Activated gamma-delta T cell treated with anti-CD3 and anti-CD28 coated beads, Interleukin-2, amount 50 U/mL, for 16 hours (primary cell): Measurements from ENCODE around the gene KAZN.

Source experiments
- DNase-seq: peaks from one replicate; pipeline ENCODE4 v3.0.0-alpha.2; 2020; ENCODE audit warnings: low read depth

Gene KAZN

GRCh38 chr1:14677292-14677971 is 78.9 kb downstream of the KAZN start:
- DNase-seq: no peak

GRCh38 chr1:14678011-14678638 is 79.6 kb downstream of the KAZN start:
- no peak for DNase-seq

- DNase-seq: no peak
Observed at GRCh38 chr1:14679027-14679688, 80.7 kb downstream of the KAZN start.

- no peak for DNase-seq
Observed at GRCh38 chr1:14681182-14681581, 82.7 kb downstream of the KAZN start.

- DNase-seq: no peak
Observed at GRCh38 chr1:14682941-14683621, 84.6 kb downstream of the KAZN start.

GRCh38 chr1:14685078-14685477 is 86.6 kb downstream of the KAZN start:
- no peak for DNase-seq

GRCh38 chr1:14686701-14687100 is 88.2 kb downstream of the KAZN start:
- no peak for DNase-seq

GRCh38 chr1:14687147-14687546 is 88.7 kb downstream of the KAZN start:
- DNase-seq: no peak

- DNase-seq: no peak
Observed at GRCh38 chr1:14689996-14690615, 91.6 kb downstream of the KAZN start.

- DNase-seq: no peak
Observed at GRCh38 chr1:14693949-14694348, 95.5 kb downstream of the KAZN start.

- no peak for DNase-seq
Observed at GRCh38 chr1:14694589-14694988, 96.1 kb downstream of the KAZN start.

GRCh38 chr1:14696761-14697160 is 98.3 kb downstream of the KAZN start:
- no peak for DNase-seq

GRCh38 chr1:14697353-14697752 is 98.9 kb downstream of the KAZN start:
- DNase-seq: no peak

GRCh38 chr1:14698314-14698713 is 99.8 kb downstream of the KAZN start:
- DNase-seq: no peak

GRCh38 chr1:14699620-14700019 is 101.1 kb downstream of the KAZN start:
- DNase-seq: no peak

GRCh38 chr1:14704846-14705245 is 106.4 kb downstream of the KAZN start:
- no peak for DNase-seq

- no peak for DNase-seq
Observed at GRCh38 chr1:14705824-14706223, 107.3 kb downstream of the KAZN start.

- no peak for DNase-seq
Observed at GRCh38 chr1:14706631-14707030, 108.1 kb downstream of the KAZN start.

- DNase-seq: no peak
Observed at GRCh38 chr1:14707531-14708445, 109.3 kb downstream of the KAZN start.

- no peak for DNase-seq
Observed at GRCh38 chr1:14710331-14710730, 111.8 kb downstream of the KAZN start.

GRCh38 chr1:14712136-14712535 is 113.7 kb downstream of the KAZN start:
- no peak for DNase-seq
